ENCODE measurements around the gene PCDHA6.

- TF ChIP-seq, protein P1, sequence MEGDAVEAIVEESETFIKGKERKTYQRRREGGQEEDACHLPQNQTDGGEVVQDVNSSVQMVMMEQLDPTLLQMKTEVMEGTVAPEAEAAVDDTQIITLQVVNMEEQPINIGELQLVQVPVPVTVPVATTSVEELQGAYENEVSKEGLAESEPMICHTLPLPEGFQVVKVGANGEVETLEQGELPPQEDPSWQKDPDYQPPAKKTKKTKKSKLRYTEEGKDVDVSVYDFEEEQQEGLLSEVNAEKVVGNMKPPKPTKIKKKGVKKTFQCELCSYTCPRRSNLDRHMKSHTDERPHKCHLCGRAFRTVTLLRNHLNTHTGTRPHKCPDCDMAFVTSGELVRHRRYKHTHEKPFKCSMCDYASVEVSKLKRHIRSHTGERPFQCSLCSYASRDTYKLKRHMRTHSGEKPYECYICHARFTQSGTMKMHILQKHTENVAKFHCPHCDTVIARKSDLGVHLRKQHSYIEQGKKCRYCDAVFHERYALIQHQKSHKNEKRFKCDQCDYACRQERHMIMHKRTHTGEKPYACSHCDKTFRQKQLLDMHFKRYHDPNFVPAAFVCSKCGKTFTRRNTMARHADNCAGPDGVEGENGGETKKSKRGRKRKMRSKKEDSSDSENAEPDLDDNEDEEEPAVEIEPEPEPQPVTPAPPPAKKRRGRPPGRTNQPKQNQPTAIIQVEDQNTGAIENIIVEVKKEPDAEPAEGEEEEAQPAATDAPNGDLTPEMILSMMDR (IDR thresholded peaks at IDR 0.05): no peak
- TF ChIP-seq POLR2A (IDR thresholded peaks at IDR 0.05) (no peak), POLR2AphosphoS5 (IDR thresholded peaks at IDR 0.05; ENCODE audit: insufficient read depth in 1 of 2, low read depth in 1 of 2) (no peak)
Observed at GRCh38 chr5:140791089-140791488, 36.7 kb upstream of the PCDHA6 start.
